Posterior cingulate gyrus (tissue), 11 donors: ENCODE data around the gene SOCS6.

ENCODE experiments used
- DNase-seq, 10 donors: peaks; one replicate each; pipeline versions ENCODE4 v3.0.0 to v3.0.0-alpha.2; 2020 to 2021; ENCODE audit warnings: mixed read lengths in 3 of 10
- intact Hi-C: fragments of 100-400 bp; cut with DNase I; formaldehyde crosslinking; loops from one replicate; pipeline ENCODE4 v1.15.1; 2023

SOCS6 gene

GRCh38 chr18:70377317-70377799 lies 88.5 kb downstream of the SOCS6 start:
- DNase-seq, result no peak
- intact Hi-C loops, result no loop called here

- DNase-seq, result no peak
- intact Hi-C loops, result no loop called here
Measured at GRCh38 chr18:70377857-70378701, 89.2 kb downstream of the SOCS6 start.
